Calu3 (cell line): Measurements from ENCODE around the gene MTREX. TPM values are rescaled to one million over a fixed set of nuclear protein-coding genes. Genes with fewer than 3 reads are reported as not detected.

Experiments
- BruUV-seq: library from RNA; stranded (reverse); fragments of 400-500 nt; replicated peaks from 2 replicates; lab custom pipeline; 2021; lab: Mats Ljungman, UMichigan
- CTCF ChIA-PET: fragments of 300-600 bp; sonication (Branson Sonifier 250); formaldehyde crosslinking; loops from one replicate; lab custom pipeline; 2022; ENCODE audit warnings: antibody characterized with exemption; lab: Charles Lee
- DNase-seq: peaks from one replicate; pipeline ENCODE4 v3.0.0; 2022
- H3K27ac Mint-ChIP-seq: one replicate; pipeline ENCODE4 v1.8.0; 2022; ENCODE audit warnings: mixed read lengths; ENCODE audit not compliant: unreplicated experiment
- H3K27me3 Mint-ChIP-seq: one replicate; pipeline ENCODE4 v1.8.0; 2022; ENCODE audit warnings: mixed read lengths; ENCODE audit not compliant: unreplicated experiment
- H3K36me3 Mint-ChIP-seq: one replicate; pipeline ENCODE4 v1.8.0; 2022; ENCODE audit warnings: mild to moderate bottlenecking, moderate library complexity, mixed read lengths; ENCODE audit not compliant: insufficient read depth, unreplicated experiment
- H3K4me1 Mint-ChIP-seq: one replicate; pipeline ENCODE4 v1.8.0; 2022; ENCODE audit warnings: mild to moderate bottlenecking, low read depth, mixed read lengths; ENCODE audit not compliant: unreplicated experiment
- H3K4me3 Mint-ChIP-seq: one replicate; pipeline ENCODE4 v1.8.0; 2022; ENCODE audit warnings: mild to moderate bottlenecking, low read depth, moderate library complexity, mixed read lengths; ENCODE audit not compliant: unreplicated experiment
- H3K9me3 Mint-ChIP-seq: one replicate; pipeline ENCODE4 v1.8.0; 2022; ENCODE audit warnings: low read depth, mixed read lengths; ENCODE audit not compliant: unreplicated experiment
- CTCF ChIP-seq: fragments of 200-600 bp; IDR thresholded peaks from one replicate; pipeline ENCODE4 v1.8.0; 2022; ENCODE audit warnings: antibody characterized with exemption; ENCODE audit not compliant: unreplicated experiment
- intact Hi-C: fragments of 100-400 bp; cut with micrococcal nuclease; formaldehyde crosslinking; loops from one replicate; pipeline ENCODE4 v1.10.0; 2022; ENCODE audit not compliant: unreplicated experiment
- total RNA-seq: library from RNA; stranded (reverse); gene quantifications from 2 replicates; pipeline ENCODE4 v1.2.3, GENCODE V29; 2022

MTREX gene
- total RNA-seq, 1 experiment from 2014 or later, result 73.9 TPM

GRCh38 chr5:55333017-55333416 lies 25.2 kb downstream of the MTREX start:
- no peak overlapping the region for H3K4me3 Mint-ChIP-seq
- H3K36me3 Mint-ChIP-seq, result peaks cover 11% of the 10 kb centered on the region
- H3K27me3 Mint-ChIP-seq, result no peaks in the 10 kb centered on the region
- peaks cover 8% of the 10 kb centered on the region for H3K4me1 Mint-ChIP-seq
- CTCF ChIA-PET, result no interaction called here
- no peak for DNase-seq
- intact Hi-C loops, result no loop called here
- no peaks in the 10 kb centered on the region for H3K9me3 Mint-ChIP-seq
- no peak for TF ChIP-seq CTCF
- BruUV-seq, result no TSS peak
- no peak overlapping the region for H3K27ac Mint-ChIP-seq

- Mint-ChIP-seq H3K27ac (no peak overlapping the region), H3K36me3 (peaks cover 18% of the 10 kb centered on the region)
Measured at GRCh38 chr5:55333811-55334210, 26.0 kb downstream of the MTREX start.

GRCh38 chr5:55338092-55338613 lies 30.4 kb downstream of the MTREX start:
- H3K27ac Mint-ChIP-seq, result no peak overlapping the region
- H3K27me3 Mint-ChIP-seq, result no peaks in the 10 kb centered on the region
- BruUV-seq, result no TSS peak
- peaks cover 12% of the 10 kb centered on the region for H3K36me3 Mint-ChIP-seq
- H3K4me3 Mint-ChIP-seq, result no peak overlapping the region
- DNase-seq, result no peak
- intact Hi-C loops, result no loop called here
- CTCF ChIA-PET, result no interaction called here
- no peak for TF ChIP-seq CTCF
- no peaks in the 10 kb centered on the region for H3K9me3 Mint-ChIP-seq
- H3K4me1 Mint-ChIP-seq, result no peaks in the 10 kb centered on the region

More at GRCh38 chr5:55333811-55334210, 26.0 kb downstream of the MTREX start:
- no peaks in the 10 kb centered on the region for H3K27me3 Mint-ChIP-seq
- H3K4me3 Mint-ChIP-seq, result no peak overlapping the region
- BruUV-seq, result no TSS peak
- TF ChIP-seq CTCF, result no peak
- CTCF ChIA-PET, result no interaction called here
- intact Hi-C loops, result no loop called here
- DNase-seq, result no peak
- H3K9me3 Mint-ChIP-seq, result no peaks in the 10 kb centered on the region
- H3K4me1 Mint-ChIP-seq, result peaks cover 8% of the 10 kb centered on the region

DNA sequence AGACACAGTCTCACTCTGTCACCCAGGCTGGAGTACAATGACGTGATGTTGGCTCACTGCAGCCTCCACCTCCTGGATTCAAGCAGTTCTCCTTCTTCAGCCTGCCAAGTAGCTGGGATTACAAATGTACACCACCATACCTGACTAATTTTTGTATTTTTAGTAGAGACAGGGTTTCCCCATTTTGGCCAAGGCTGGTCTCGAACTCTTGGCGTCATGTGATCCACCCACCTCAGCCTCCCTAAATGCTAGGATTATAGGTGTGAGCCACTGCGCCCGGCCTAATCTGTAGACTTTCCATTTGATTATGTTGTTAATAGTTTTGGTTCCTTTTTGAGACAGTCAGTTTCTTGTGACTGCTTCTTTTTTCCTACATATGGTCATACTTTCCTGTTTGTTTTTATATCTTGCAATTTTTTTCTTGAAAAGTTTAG lies 31.0 kb downstream of the MTREX start:
- Mint-ChIP-seq H3K27ac (no peak overlapping the region), H3K36me3 (peaks cover 12% of the 10 kb centered on the region), H3K27me3 (no peaks in the 10 kb centered on the region), H3K4me1 (no peaks in the 10 kb centered on the region), H3K9me3 (no peaks in the 10 kb centered on the region), H3K4me3 (no peak overlapping the region)
- CTCF ChIA-PET, result no interaction called here
- DNase-seq, result no peak
- no TSS peak for BruUV-seq
- intact Hi-C loops, result no loop called here
- TF ChIP-seq CTCF, result no peak
